ENCODE measurements around the gene UGT1A7. TPM values are rescaled to one million over a fixed set of nuclear protein-coding genes. Genes with fewer than 3 reads are reported as not detected.
"Not testable (repeated sequence)": the region's sequence is repeated elsewhere in the genome, so short reads cannot be mapped to it uniquely, and the experiment has no call there.

UGT1A7 gene
- polyA plus RNA-seq, 1 donor from 2014 or later: not detected

GRCh38 chr2:233700028-233700635 is 18.4 kb downstream of the UGT1A7 start:
- Histone ChIP-seq H3K36me3 (ENCODE audit: insufficient read depth, low read length) (no peaks in the 10 kb centered on the region), H4K20me1 (ENCODE audit: insufficient read depth) (no peaks in the 10 kb centered on the region), H3K9me3 (ENCODE audit: low read length) (no peaks in the 10 kb centered on the region), H3K79me2 (replicated peaks; ENCODE audit: insufficient read depth, low read length) (no peaks in the 10 kb centered on the region), H3K4me3 (ENCODE audit: low read length) (no peak overlapping the region), H3K27me3 (ENCODE audit: insufficient read depth, low read depth, low read length) (no peaks in the 10 kb centered on the region), H3K9ac (ENCODE audit: low read length) (no peak overlapping the region), H3K4me2 (ENCODE audit: low read length) (no peak overlapping the region), H2AFZ (ENCODE audit: low read depth, low read length) (no peak overlapping the region), H3K27ac (ENCODE audit: low read length) (no peak overlapping the region), H3K9me2 (ENCODE audit: insufficient read depth, low read length) (no peaks in the 10 kb centered on the region), H3F3A (ENCODE audit: insufficient read depth, low read length, poor library complexity, severe bottlenecking) (no peaks in the 10 kb centered on the region)
- TF ChIP-seq MXI1 (conservative IDR thresholded peaks at IDR 0.05; ENCODE audit: poor library complexity, severe bottlenecking): no peak

DNA sequence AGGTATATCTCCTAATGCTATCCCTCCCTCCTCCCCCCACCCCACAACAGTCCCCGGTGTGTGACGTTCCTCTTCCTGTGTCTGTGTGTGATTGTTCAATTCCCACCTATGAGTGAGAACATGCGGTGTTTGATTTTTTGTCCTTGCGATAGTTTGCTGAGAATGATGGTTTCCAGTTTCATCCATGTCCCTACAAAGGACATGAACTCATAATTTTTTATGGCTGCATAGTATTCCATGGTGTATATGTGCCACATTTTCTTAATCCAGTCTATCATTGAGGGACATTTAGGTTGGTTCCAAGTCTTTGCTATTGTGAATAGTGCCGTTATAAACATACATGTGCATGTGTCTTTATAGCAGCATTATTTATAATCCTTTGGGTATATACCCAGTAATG is 19.1 kb downstream of the UGT1A7 start:
- H3K9ac ChIP-seq (ENCODE audit: low read length); H3K27me3 ChIP-seq (ENCODE audit: insufficient read depth, low read depth, low read length): not testable (repeated sequence)

GRCh38 chr2:233702238-233702637 is 20.5 kb downstream of the UGT1A7 start:
- no peaks in the 10 kb centered on the region for H3K27me3 ChIP-seq (ENCODE audit: insufficient read depth, low read depth, low read length)
- TF ChIP-seq POLR2AphosphoS5 (IDR thresholded peaks at IDR 0.05) (no peak), SMC3 (conservative IDR thresholded peaks at IDR 0.05; ENCODE audit: poor library complexity) (no peak), MXI1 (conservative IDR thresholded peaks at IDR 0.05; ENCODE audit: poor library complexity, severe bottlenecking) (no peak), TAF1 (IDR thresholded peaks at IDR 0.05; ENCODE audit: low read depth) (no peak), EP300 (conservative IDR thresholded peaks at IDR 0.05; ENCODE audit: poor library complexity, severe bottlenecking) (no peak), RAD21 (conservative IDR thresholded peaks at IDR 0.05) (no peak), EZH2 (IDR thresholded peaks at IDR 0.05; ENCODE audit: borderline replicate concordance, insufficient read depth, low read length, poor library complexity, severe bottlenecking) (no peak)
- TF ChIP-seq, protein P1, sequence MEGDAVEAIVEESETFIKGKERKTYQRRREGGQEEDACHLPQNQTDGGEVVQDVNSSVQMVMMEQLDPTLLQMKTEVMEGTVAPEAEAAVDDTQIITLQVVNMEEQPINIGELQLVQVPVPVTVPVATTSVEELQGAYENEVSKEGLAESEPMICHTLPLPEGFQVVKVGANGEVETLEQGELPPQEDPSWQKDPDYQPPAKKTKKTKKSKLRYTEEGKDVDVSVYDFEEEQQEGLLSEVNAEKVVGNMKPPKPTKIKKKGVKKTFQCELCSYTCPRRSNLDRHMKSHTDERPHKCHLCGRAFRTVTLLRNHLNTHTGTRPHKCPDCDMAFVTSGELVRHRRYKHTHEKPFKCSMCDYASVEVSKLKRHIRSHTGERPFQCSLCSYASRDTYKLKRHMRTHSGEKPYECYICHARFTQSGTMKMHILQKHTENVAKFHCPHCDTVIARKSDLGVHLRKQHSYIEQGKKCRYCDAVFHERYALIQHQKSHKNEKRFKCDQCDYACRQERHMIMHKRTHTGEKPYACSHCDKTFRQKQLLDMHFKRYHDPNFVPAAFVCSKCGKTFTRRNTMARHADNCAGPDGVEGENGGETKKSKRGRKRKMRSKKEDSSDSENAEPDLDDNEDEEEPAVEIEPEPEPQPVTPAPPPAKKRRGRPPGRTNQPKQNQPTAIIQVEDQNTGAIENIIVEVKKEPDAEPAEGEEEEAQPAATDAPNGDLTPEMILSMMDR (IDR thresholded peaks at IDR 0.05; ENCODE audit: poor library complexity, severe bottlenecking): no peak
- TF ChIP-seq, protein P2, sequence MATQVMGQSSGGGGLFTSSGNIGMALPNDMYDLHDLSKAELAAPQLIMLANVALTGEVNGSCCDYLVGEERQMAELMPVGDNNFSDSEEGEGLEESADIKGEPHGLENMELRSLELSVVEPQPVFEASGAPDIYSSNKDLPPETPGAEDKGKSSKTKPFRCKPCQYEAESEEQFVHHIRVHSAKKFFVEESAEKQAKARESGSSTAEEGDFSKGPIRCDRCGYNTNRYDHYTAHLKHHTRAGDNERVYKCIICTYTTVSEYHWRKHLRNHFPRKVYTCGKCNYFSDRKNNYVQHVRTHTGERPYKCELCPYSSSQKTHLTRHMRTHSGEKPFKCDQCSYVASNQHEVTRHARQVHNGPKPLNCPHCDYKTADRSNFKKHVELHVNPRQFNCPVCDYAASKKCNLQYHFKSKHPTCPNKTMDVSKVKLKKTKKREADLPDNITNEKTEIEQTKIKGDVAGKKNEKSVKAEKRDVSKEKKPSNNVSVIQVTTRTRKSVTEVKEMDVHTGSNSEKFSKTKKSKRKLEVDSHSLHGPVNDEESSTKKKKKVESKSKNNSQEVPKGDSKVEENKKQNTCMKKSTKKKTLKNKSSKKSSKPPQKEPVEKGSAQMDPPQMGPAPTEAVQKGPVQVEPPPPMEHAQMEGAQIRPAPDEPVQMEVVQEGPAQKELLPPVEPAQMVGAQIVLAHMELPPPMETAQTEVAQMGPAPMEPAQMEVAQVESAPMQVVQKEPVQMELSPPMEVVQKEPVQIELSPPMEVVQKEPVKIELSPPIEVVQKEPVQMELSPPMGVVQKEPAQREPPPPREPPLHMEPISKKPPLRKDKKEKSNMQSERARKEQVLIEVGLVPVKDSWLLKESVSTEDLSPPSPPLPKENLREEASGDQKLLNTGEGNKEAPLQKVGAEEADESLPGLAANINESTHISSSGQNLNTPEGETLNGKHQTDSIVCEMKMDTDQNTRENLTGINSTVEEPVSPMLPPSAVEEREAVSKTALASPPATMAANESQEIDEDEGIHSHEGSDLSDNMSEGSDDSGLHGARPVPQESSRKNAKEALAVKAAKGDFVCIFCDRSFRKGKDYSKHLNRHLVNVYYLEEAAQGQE (IDR thresholded peaks at IDR 0.05; ENCODE audit: borderline replicate concordance): no peak
- no peaks in the 10 kb centered on the region for H3K9me3 ChIP-seq (ENCODE audit: low read length)

More for the DNA sequence above, 19.1 kb downstream of the UGT1A7 start:
- H3K9me3 ChIP-seq (ENCODE audit: low read length); H3K27ac ChIP-seq (ENCODE audit: low read length); H3K4me2 ChIP-seq (ENCODE audit: low read length); H3K9me2 ChIP-seq (ENCODE audit: insufficient read depth, low read length); H3K79me2 ChIP-seq (replicated peaks; ENCODE audit: insufficient read depth, low read length); H3F3A ChIP-seq (ENCODE audit: insufficient read depth, low read length, poor library complexity, severe bottlenecking); H3K36me3 ChIP-seq (ENCODE audit: insufficient read depth, low read length); H2AFZ ChIP-seq (ENCODE audit: low read depth, low read length); H3K4me3 ChIP-seq (ENCODE audit: low read length); H4K20me1 ChIP-seq (ENCODE audit: insufficient read depth): not testable (repeated sequence)

More at GRCh38 chr2:233702238-233702637, 20.5 kb downstream of the UGT1A7 start:
- Histone ChIP-seq H3K4me2 (ENCODE audit: low read length) (no peak overlapping the region), H3K79me2 (replicated peaks; ENCODE audit: insufficient read depth, low read length) (no peaks in the 10 kb centered on the region), H3K27ac (ENCODE audit: low read length) (no peak overlapping the region), H3K36me3 (ENCODE audit: insufficient read depth, low read length) (no peaks in the 10 kb centered on the region), H3K4me3 (ENCODE audit: low read length) (no peak overlapping the region), H2AFZ (ENCODE audit: low read depth, low read length) (no peak overlapping the region), H4K20me1 (ENCODE audit: insufficient read depth) (no peaks in the 10 kb centered on the region), H3F3A (ENCODE audit: insufficient read depth, low read length, poor library complexity, severe bottlenecking) (no peaks in the 10 kb centered on the region), H3K9me2 (ENCODE audit: insufficient read depth, low read length) (no peaks in the 10 kb centered on the region), H3K9ac (ENCODE audit: low read length) (no peak overlapping the region)
